Activated T-cell treated with anti-CD3 and anti-CD28 coated beads, Interleukin-2, amount 50 U/mL, for 4 hours (primary cell): Measurements from ENCODE around the gene OR4K13. TPM values are rescaled to one million over a fixed set of nuclear protein-coding genes. Genes with fewer than 3 reads are reported as not detected.

ENCODE experiments used
- ATAC-seq, 2 donors: fragments of 200-7000 bp; cut with Tn5 transposase; one replicate each; pipeline ENCODE4 v1.10.0; 2021
- DNase-seq: peaks from one replicate; pipeline ENCODE4 v3.0.0-alpha.2; 2020
- H3K27me3 Mint-ChIP-seq: one replicate; pipeline ENCODE4 v1.8.0; 2021; ENCODE audit warnings: low read depth, mixed read lengths
- H3K36me3 Mint-ChIP-seq: one replicate; pipeline ENCODE4 v1.8.0; 2022; ENCODE audit warnings: mixed read lengths; ENCODE audit not compliant: insufficient read depth
- H3K4me1 Mint-ChIP-seq: one replicate; pipeline ENCODE4 v1.8.0; 2021; ENCODE audit warnings: low read depth, mixed read lengths
- H3K4me3 Mint-ChIP-seq: one replicate; pipeline ENCODE4 v1.8.0; 2021; ENCODE audit warnings: mild to moderate bottlenecking, moderate library complexity, mixed read lengths
- H3K9me3 Mint-ChIP-seq: one replicate; pipeline ENCODE4 v1.8.0; 2021; ENCODE audit warnings: mixed read lengths
- total RNA-seq, 3 donors: library from RNA; stranded (reverse); gene quantifications; one replicate each; pipeline ENCODE4 v1.2.1, GENCODE V29; 2021

The OR4K13 gene
- total RNA-seq = not detected

GRCh38 chr14:20035938-20036337, at the start of gene OR4K13:
Gene OR4K13 (minus strand): TSS chr14:20036038. CDS start chr14:20034758, 1,280 bp downstream.
- Mint-ChIP-seq H3K9me3 (no peaks in the 10 kb centered on the region), H3K4me3 (no peak within 1 kb of the TSS), H3K27me3 (no peaks in the 10 kb centered on the region), H3K4me1 (no peaks in the 10 kb centered on the region), H3K36me3 (no peaks in the 10 kb centered on the region)
- DNase-seq (no peak), ATAC-seq (no peak)

- no peak for ATAC-seq
- no peaks in the 10 kb centered on the region for H3K36me3 Mint-ChIP-seq
- peaks cover 2% of the 10 kb centered on the region for H3K27me3 Mint-ChIP-seq
- no peak within 1 kb of the TSS for H3K4me3 Mint-ChIP-seq
- no peaks in the 10 kb centered on the region for H3K9me3 Mint-ChIP-seq
- no peaks in the 10 kb centered on the region for H3K4me1 Mint-ChIP-seq
- no peak for DNase-seq
Measured at GRCh38 chr14:20059745-20060144, 23.9 kb upstream of the OR4K13 start, which contains the start of gene OR4L1. Gene OR4L1 (plus strand): TSS chr14:20060045. CDS start chr14:20060045, 0 bp downstream.

GRCh38 chr14:20048202-20048601, 12.4 kb upstream of the OR4K13 start:
- Mint-ChIP-seq H3K9me3 (no peaks in the 10 kb centered on the region), H3K27me3 (peaks cover 5% of the 10 kb centered on the region), H3K4me3 (no peak overlapping the region), H3K4me1 (no peaks in the 10 kb centered on the region), H3K36me3 (no peaks in the 10 kb centered on the region)
- no peak for DNase-seq
- no peak for ATAC-seq

- Mint-ChIP-seq H3K9me3 (no peaks in the 10 kb centered on the region), H3K36me3 (no peaks in the 10 kb centered on the region), H3K4me1 (no peaks in the 10 kb centered on the region)
Measured at GRCh38 chr14:20044243-20044642, 8.4 kb upstream of the OR4K13 start.

GRCh38 chr14:20035449-20035848, 389 bp downstream of the OR4K13 start:
- H3K9me3 Mint-ChIP-seq = no peaks in the 10 kb centered on the region
- ATAC-seq (peak in 1 of 2 donors; percentile 28), DNase-seq (no peak)
- H3K4me1 Mint-ChIP-seq = no peaks in the 10 kb centered on the region
- H3K4me3 Mint-ChIP-seq = no peak overlapping the region
- no peaks in the 10 kb centered on the region for H3K36me3 Mint-ChIP-seq
- no peaks in the 10 kb centered on the region for H3K27me3 Mint-ChIP-seq

More at GRCh38 chr14:20044243-20044642, 8.4 kb upstream of the OR4K13 start:
- no peak for ATAC-seq
- no peak overlapping the region for H3K4me3 Mint-ChIP-seq
- H3K27me3 Mint-ChIP-seq = peaks cover 4% of the 10 kb centered on the region
- DNase-seq = no peak

- Mint-ChIP-seq H3K4me1 (no peaks in the 10 kb centered on the region), H3K9me3 (no peaks in the 10 kb centered on the region), H3K4me3 (no peak overlapping the region), H3K27me3 (no peaks in the 10 kb centered on the region), H3K36me3 (no peaks in the 10 kb centered on the region)
- DNase-seq (no peak), ATAC-seq (no peak)
Measured at GRCh38 chr14:20031058-20031457, 4.8 kb downstream of the OR4K13 start.

GRCh38 chr14:20019257-20019865, 16.5 kb downstream of the OR4K13 start, which contains the start of gene OR4K14:
Gene OR4K14 (minus strand): TSS chr14:20019307. CDS start chr14:20015193, 4,114 bp downstream.
- Mint-ChIP-seq H3K9me3 (peaks cover under 1% of the 10 kb centered on the region), H3K27me3 (peaks cover 3% of the 10 kb centered on the region), H3K4me3 (no peak within 1 kb of the TSS), H3K36me3 (no peaks in the 10 kb centered on the region), H3K4me1 (no peaks in the 10 kb centered on the region)
- DNase-seq (no peak), ATAC-seq (no peak)

- Mint-ChIP-seq H3K27me3 (peaks cover 2% of the 10 kb centered on the region), H3K36me3 (no peaks in the 10 kb centered on the region), H3K4me1 (no peaks in the 10 kb centered on the region), H3K9me3 (peaks cover 15% of the 10 kb centered on the region), H3K4me3 (no peak overlapping the region)
- no peak for DNase-seq
- ATAC-seq = no peak
Measured at GRCh38 chr14:20008156-20008555, 27.7 kb downstream of the OR4K13 start.

GRCh38 chr14:20002319-20002718, 33.5 kb downstream of the OR4K13 start:
- ATAC-seq (no peak), DNase-seq (no peak)
- Mint-ChIP-seq H3K9me3 (peaks cover 2% of the 10 kb centered on the region), H3K4me1 (no peaks in the 10 kb centered on the region), H3K27me3 (peaks cover 2% of the 10 kb centered on the region), H3K36me3 (no peaks in the 10 kb centered on the region), H3K4me3 (no peak overlapping the region)

GRCh38 chr14:20001863-20002262, 34.0 kb downstream of the OR4K13 start, which contains the start of gene OR4Q2:
Gene OR4Q2 (plus strand): TSS chr14:20002163.
- Mint-ChIP-seq H3K4me1 (no peaks in the 10 kb centered on the region), H3K4me3 (no peak within 1 kb of the TSS), H3K36me3 (no peaks in the 10 kb centered on the region), H3K27me3 (peaks cover 2% of the 10 kb centered on the region), H3K9me3 (no peaks in the 10 kb centered on the region)
- no peak for DNase-seq
- no peak for ATAC-seq

- Mint-ChIP-seq H3K36me3 (no peaks in the 10 kb centered on the region), H3K4me3 (no peak overlapping the region), H3K27me3 (peaks cover 1% of the 10 kb centered on the region), H3K9me3 (peaks cover 7% of the 10 kb centered on the region), H3K4me1 (no peaks in the 10 kb centered on the region)
- DNase-seq (no peak), ATAC-seq (no peak)
Measured at GRCh38 chr14:19993438-19993837, 42.4 kb downstream of the OR4K13 start.

Other genes starting within 250 kb of the OR4K13 start
- gene OR4N2, start 232.3 kb downstream of the OR4K13 start, total RNA-seq = not detected
- not detected for gene OR4K2, start 160.9 kb downstream of the OR4K13 start, total RNA-seq
- not detected for gene OR4K5, start 115.4 kb downstream of the OR4K13 start, total RNA-seq
- gene OR4K1, start 105.1 kb downstream of the OR4K13 start, total RNA-seq = not detected
- not detected for gene OR4K15, start 60.4 kb downstream of the OR4K13 start, total RNA-seq
- not detected for gene OR4Q2, start 33.9 kb downstream of the OR4K13 start, total RNA-seq
- not detected for gene OR4K14, start 16.7 kb downstream of the OR4K13 start, total RNA-seq
- not detected for gene OR4L1, start 24.0 kb upstream of the OR4K13 start, total RNA-seq
- gene OR4K17, start 74.7 kb upstream of the OR4K13 start, total RNA-seq = not detected
- gene OR4N5, start 102.8 kb upstream of the OR4K13 start, total RNA-seq = not detected
- gene OR11G2, start 154.9 kb upstream of the OR4K13 start, total RNA-seq = not detected
- not detected for gene OR11H6, start 187.7 kb upstream of the OR4K13 start, total RNA-seq
- not detected for gene OR11H7, start 192.9 kb upstream of the OR4K13 start, total RNA-seq
- not detected for gene OR11H4, start 203.2 kb upstream of the OR4K13 start, total RNA-seq